ENCODE measurements around the gene ARHGAP6.

The ARHGAP6 gene

GRCh38 chrX:11449613-11450012, 216.1 kb downstream of the ARHGAP6 start:
- no peak overlapping the region for H3K4me3 ChIP-seq (ENCODE audit: low read depth, low read length)
- no peak for TF ChIP-seq CTCF (IDR thresholded peaks at IDR 0.05; ENCODE audit: borderline replicate concordance, insufficient read depth, low read depth, low read length)

GRCh38 chrX:11447418-11447817, 218.3 kb downstream of the ARHGAP6 start:
- no peak overlapping the region for H3K4me3 ChIP-seq (ENCODE audit: low read depth, low read length)
- no peak for TF ChIP-seq CTCF (IDR thresholded peaks at IDR 0.05; ENCODE audit: borderline replicate concordance, insufficient read depth, low read depth, low read length)

- no peak for TF ChIP-seq CTCF (IDR thresholded peaks at IDR 0.05; ENCODE audit: borderline replicate concordance, insufficient read depth, low read depth, low read length)
- H3K4me3 ChIP-seq (ENCODE audit: low read depth, low read length), result no peak overlapping the region
Measured at GRCh38 chrX:11446949-11447348, 218.8 kb downstream of the ARHGAP6 start.

DNA sequence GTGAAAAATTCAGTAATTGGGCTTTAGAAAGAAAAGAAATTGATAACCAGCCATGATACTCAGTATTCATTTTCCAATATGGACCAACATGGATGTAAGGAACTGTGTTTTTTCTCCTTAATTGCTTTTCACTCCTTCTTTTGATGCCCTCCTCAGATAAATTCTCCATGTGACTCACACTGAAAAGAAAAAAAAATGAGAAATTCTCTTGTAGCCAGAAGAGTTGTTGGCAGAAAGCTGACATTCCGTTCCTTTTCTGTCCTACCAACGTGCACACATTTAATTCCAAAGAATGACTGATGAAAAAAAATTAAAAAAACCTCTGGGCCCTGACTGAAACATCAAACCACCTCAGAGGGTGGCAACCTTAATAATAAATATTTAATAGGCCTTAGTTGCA, 219.4 kb downstream of the ARHGAP6 start:
- no peak overlapping the region for H3K4me3 ChIP-seq (ENCODE audit: low read depth, low read length)
- TF ChIP-seq CTCF (IDR thresholded peaks at IDR 0.05; ENCODE audit: borderline replicate concordance, insufficient read depth, low read depth, low read length), result no peak

DNA sequence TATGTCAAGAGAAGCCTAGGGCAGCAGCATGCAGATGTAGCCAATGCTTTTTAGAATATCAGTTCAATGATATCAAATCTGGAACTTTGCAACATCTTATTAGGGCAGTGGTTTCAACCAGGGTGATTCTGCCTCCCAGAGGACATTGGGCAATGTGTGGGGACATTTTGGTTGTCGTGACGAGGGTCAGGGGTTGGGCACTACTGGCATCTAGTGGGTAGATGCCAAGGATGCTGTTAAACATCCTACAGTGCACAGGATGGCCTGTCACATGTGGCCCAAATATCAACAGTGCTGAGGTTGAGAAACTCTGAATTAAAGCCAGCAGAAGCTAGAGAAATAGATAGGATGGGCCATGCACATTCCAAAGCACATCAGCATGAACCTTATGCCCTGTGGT, 220.2 kb downstream of the ARHGAP6 start:
- no peak for TF ChIP-seq CTCF (IDR thresholded peaks at IDR 0.05; ENCODE audit: borderline replicate concordance, insufficient read depth, low read depth, low read length)

DNA sequence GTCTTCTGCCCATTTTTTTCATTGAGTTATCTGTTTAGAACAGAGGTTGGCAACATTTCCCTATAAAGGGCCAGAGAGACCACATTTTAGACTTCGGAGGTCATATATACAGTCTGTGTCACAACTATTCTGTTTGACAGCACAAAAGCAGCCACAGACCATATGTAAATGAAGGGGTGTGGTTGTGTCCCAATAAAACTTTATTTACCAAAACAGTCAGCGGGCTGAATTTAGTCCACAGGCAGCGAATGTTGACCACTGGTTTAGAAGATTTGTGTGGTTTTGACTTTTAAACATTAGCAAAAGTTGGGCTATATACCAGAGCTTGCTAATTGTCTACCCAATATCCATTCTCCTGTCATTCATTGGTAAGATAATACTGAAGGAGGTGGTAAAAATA, 221.7 kb downstream of the ARHGAP6 start:
- no peak overlapping the region for H3K4me3 ChIP-seq (ENCODE audit: low read depth, low read length)
- no peak for TF ChIP-seq CTCF (IDR thresholded peaks at IDR 0.05; ENCODE audit: borderline replicate concordance, insufficient read depth, low read depth, low read length)

More for the DNA sequence above, 220.2 kb downstream of the ARHGAP6 start:
- no peak overlapping the region for H3K4me3 ChIP-seq (ENCODE audit: low read depth, low read length)

DNA sequence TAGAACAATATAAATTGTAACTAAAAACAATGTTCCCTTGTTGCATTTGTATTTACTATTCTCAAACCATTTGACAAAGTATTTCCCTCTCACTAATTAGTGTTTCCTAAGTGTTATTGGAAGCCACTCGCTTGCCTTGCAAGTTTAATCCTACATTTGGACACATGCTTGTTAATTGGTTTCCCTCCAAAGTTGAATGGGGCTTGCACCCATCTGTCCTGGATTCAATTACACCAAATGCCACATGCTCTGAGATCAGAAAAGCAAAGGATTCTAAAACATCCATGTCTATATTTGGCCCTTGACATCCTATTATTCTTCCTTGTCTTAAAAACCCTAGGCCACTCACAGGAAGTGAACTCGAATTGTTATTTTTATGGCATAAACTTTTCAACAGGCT, 225.9 kb downstream of the ARHGAP6 start:
- no peak overlapping the region for H3K4me3 ChIP-seq (ENCODE audit: low read depth, low read length)
- no peak for TF ChIP-seq CTCF (IDR thresholded peaks at IDR 0.05; ENCODE audit: borderline replicate concordance, insufficient read depth, low read depth, low read length)

Data from GM12875 (cell line).